HG03342 (cell line): ENCODE data around the gene KRT2.

Experiments
- ATAC-seq: cut with Tn5 transposase; IDR thresholded peaks from one replicate; pipeline ENCODE4 v1.9.1; 2021; ENCODE audit warnings: mild to moderate bottlenecking, moderate library complexity; ENCODE audit not compliant: unreplicated experiment

The KRT2 gene

DNA sequence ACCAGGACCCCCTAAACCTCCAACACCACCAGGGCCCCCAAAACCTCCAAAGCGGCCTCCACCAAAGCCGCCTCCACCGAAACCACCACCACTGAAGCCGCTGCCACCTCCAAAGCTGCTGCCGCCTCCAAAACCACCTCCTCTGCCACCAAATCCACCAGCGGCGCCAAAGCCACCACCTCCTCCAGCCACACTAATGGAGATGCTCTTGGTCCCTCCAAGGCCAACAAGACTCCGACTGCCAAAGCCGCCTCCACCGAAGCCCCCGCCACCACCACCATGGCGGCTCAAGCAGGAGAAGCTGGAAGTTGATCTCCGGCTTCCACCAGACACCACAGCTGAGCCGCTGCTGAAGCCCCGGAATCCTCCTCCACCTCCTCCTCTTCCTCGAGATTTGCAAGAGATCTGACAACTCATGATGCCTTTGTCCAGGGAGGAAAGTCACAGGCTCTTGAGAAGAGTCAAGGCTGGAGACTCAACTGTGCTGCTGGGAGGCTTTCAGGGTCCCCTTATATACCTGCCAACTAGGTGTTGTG is at the start of gene KRT2:
Gene KRT2, minus strand, starts transcription at position 486 of the 536 bp plus-strand sequence. Its CDS starts 69 bp downstream, at position 417.
- ATAC-seq: no peak

DNA sequence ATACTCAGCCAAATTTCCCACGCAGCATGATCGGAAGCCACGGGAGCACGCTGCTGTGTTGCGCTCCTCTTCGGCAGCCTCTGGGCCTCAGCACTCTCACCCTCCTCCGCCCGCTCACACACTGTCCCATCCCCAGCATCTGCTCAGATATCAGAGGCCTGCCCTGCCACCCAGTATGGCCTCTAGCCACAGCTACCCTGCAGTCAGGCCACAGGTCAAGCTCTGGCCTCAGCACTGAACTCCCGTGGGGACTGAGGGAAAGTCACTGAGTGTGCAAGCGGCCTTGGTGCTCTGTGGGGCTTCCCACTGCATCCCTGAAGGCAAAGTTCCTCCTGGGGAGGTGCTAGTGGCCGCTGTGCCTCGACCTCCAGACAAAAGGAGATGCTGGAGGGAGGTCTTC is 49.3 kb upstream of the KRT2 start:
- ATAC-seq: no peak

DNA sequence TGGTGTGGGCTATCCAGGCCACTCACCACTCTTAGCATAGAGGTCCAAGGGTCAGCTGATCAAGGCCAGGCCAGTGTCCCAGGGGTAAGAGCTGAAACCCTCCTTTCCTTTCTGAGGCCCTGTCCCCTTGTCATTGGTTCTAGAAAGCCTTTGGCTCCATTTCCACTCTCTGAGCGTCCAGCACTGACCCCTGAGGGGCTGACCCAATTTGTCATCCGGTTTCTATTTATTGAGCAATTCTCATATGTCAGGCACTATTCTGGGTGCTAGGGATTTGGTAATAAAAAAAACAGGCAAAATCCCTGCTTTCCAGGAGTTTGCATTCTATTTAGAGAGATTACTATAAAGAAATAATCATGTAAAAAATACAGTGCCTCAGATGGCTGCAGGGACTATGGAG is 47.9 kb upstream of the KRT2 start:
- ATAC-seq: no peak

DNA sequence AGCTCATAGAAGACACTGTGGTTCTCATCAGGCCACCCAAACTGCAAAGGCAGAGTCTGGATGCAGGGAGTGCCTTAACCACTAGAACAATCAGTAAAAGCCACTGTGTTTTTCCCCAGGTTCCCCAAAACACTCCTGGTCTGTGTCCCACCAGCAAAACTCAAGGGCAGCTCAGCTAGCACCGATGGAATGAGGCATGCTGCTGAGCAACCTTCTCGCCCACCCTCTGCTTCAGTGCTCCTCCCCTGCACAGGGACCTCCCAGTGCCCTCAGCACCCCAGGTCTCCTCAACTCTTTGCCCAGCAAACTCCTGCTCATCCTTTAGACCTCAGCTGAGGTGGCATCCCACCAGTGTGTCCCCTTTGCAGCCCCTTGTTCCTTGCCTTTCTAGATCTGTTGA is 47.4 kb upstream of the KRT2 start:
- ATAC-seq: no peak

DNA sequence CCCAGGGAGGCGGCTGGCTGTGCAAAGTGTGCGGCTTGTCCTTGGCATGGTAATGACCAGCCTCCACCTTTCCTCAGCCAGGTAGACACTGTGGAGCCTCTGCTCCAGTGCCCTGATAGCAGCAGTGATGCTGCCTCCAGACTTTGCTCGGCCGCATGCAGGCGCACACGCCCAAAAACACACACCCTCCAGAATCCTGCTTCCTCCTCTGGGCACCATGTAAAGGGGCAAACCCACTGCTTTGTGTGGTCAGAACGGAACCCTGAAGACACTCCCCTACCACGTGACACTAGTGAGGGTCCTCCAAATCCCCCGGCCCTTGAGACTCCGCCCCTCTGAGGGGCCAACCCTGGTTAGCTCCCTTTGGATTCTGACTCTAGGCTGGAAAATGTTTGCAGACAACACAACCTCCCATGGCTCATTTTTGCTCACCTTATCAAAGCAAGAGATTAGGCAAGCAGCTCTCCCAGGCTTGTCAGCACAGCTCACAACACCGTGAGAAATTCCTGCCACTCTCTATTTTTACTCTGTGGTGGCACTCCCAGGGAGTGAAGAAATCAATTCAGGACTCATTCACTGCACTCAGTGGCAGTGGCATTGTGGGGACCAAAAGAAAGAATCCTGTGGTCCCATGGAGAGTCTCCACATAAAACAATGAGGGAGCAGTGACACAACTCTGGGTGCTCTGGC is 46.8 kb upstream of the KRT2 start:
- no peak for ATAC-seq

DNA sequence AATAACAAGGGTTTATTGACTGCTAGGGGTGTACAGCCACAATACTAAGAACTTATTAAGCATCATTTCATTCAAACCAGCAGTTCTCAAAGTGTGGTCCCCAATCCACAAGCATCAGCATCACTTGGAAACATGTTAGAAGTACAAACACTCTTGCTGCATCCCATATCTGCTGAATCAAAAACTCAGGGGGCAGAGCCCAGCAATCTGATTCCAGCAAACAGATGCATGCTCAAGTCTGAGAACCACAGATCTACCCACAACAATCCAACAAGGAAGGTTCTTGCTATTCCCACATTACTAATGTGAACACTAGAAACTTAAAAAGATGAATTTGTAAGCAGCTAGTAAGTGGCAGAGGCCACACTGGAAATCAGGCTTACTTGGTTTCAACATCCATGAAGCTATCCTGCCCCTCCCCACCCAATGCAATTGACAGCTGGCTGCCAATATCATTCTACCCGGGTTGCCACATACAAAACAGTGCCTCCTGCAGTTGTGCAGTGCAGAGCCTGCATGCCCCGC is 45.1 kb upstream of the KRT2 start:
- ATAC-seq: no peak

DNA sequence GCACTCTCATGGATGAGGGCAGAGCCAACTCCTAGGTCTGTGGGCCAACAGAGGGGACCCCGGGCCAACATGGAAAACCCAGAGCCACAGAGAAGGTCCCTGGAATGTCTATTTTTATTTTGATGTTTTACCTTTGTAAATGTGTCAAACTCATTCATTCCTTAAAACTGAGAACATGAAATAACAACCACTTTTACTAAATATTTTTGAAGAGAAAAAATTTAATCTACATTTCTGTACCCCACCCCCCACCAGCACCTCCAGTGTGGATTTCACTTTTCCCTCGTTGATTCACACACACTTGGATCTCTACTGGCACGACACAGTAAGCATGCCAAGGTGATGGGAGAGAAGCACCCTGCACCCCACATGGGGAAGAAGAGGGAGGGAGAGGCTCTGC is 44.6 kb upstream of the KRT2 start:
- no peak for ATAC-seq

DNA sequence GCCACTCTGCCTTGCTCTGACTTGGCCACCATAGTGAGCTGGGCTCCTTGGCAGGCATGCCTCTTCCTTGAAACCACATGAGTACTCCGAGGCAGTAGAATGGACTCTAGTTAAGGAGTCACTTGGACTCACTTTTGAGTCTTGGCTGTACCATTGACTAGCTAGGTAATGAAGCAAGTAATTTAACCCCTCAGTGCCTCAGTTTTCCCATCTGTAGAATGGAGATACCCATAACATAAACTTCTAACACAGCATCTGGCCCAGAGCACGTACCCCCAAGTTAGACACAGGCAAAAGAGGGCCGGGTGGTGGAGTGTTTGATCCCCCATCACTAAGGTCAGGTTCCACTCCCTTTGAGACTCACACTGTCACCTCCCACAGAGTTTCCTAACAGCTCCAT is 43.0 kb upstream of the KRT2 start:
- ATAC-seq: no peak

DNA sequence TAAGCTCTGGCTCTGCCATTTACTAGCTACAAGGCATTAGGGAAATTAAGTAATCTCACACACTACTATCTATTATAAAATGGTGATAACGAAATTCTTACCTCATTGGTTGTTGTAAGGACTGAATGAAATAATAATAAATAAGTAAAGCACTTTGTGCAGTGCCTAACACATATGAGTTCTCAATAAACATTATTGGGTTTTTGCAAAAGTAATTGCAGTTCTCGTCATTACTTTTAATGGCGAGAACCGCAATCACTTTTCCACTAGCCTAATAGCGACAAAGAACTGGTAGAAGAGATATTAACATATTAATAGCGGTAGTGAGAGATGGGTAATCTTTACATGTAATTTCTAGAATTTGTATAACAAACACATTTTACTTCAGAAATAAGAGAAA is 42.1 kb upstream of the KRT2 start:
- ATAC-seq: no peak

DNA sequence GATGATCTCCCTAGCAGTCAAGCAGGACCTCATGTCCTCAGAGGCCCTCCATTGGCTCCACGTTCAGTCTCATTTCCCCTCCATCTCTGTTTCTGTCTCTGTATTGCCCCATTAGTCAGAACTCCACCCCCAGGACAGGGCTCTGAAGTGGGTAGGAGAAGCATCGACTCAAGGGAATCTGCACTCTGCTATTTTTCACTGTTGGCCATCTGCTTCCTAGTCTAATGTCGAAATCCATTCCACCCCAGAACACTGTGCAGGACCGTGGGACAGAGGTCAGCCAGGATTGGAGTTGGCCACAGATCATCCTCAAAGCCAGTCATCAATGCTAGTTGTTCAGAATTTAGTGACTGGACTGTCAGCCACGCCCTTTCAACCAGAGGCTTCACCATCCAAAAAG is 41.2 kb upstream of the KRT2 start:
- ATAC-seq: no peak

DNA sequence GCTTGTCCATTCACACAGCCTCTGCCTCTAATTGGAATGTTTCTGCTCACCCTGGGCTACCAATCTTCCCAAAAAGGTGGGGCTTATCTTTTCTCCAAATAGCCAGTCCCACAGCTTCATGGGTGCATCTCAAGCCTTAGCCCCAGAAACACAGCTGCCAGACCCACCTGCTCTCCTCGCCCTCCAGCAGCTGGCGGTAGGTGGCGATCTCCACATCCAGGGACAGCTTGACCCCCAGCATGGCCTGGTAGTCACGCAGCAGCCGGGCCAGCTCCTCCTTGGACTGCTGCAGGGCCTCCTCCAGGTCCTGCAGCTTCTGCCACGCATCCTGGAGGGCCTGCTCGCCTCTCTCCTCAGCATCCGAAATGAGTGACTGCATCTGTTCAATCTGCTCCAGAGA is 40.2 kb upstream of the KRT2 start:
- no peak for ATAC-seq

DNA sequence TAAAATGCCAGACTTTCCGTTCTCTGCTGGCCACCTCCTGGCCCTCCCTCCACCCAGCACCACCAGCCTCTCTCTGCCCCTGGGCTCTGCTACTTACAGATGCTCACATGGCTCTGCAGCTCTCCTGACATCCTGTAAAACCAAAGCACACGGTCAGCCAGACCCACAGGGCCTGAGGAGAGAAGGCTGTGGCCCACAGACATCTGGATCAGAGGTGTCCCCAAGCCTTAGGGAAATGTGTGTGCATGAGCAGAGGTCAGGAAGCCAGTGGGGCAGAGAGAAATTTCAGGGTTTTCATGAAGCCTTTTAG is 39.8 kb upstream of the KRT2 start:
- ATAC-seq: no peak

DNA sequence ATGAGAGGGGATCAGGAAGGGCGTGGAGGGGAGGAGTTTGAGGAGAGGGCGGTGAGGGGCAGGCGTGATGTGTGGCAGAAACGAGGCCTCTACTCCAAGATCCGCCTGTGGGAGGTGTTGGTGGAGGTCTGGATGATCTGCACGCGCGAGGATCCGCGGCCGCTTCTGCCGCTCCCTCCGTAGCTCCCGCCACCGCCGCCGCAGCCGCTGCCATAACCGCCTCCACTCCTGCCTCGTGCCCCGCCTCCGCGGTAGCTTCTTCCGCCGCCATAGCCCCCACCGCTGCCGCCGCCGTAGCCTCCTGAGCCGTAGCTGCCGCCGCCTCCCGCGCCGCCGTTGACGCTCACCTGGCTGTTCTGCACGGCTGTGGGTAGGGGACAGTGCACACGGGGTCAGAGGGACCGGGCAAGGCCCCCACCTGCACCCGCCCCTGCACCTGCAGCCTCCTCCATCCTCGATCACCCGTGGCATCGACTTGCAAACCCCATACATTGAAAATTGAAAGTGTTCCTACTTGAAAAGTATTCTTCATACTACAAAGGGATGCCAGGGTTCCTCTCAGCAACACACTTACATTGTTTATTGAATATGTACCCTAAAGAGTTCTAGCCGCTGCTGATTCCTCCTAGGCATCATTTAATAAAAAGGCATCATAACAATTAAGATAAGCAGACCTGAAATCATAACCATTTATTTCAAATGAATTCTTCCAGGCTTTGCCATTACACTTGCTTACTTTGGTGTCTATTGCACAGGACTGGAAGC is 39.2 kb upstream of the KRT2 start:
- no peak for ATAC-seq

DNA sequence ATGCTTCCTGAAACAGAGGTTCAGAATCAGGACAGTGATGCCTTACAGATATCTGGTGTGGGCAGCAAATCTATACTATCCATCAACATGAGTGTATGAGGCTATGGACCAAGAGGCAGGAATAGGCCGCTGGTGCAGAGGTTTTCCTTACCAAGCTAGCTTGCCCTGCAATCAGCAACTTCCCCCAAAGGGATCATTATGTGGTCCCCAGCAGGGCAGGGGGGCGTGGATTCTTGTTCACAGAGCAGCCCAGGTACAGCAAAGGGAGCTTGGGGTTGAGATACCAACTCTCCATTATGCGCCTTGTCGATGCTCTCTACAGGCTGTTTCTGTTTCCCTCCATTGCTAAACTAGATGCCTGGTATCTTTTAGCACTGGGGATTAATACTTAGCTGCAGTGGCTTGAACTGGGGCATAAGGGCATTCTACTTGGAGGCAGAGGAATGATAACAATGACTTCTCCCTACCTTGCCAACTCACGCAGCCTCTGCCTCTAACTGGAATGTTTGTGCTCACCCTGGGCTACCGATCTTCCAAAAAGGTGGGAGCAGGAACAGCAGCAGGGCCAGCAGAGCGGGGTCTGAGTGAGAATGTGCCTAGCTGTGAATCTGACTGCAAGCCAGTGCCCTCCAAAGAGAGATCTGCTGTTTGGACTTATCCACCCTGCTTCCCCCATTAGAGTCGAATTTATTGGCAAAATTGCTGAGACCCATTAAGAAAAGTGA is 38.5 kb upstream of the KRT2 start:
- no peak for ATAC-seq

DNA sequence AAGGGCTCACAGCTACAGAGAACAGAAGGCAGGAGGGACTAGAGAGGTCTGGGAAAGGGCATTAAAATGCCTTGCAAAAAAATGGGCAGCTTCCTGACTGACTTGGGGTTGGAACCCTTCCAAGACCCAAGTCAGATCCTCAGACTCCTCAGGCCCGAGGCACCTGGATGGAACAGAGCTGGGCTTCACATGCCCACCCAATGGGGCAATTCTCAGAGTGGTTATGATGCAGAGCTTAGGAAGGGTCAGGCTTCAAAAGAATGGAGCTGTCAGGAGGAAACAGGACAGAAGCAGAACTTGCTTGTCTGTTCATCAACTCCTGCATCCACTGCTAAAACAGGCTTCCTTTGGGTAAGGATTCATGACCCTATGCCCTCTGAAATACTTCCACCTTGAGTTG is 37.9 kb upstream of the KRT2 start:
- ATAC-seq: no peak

DNA sequence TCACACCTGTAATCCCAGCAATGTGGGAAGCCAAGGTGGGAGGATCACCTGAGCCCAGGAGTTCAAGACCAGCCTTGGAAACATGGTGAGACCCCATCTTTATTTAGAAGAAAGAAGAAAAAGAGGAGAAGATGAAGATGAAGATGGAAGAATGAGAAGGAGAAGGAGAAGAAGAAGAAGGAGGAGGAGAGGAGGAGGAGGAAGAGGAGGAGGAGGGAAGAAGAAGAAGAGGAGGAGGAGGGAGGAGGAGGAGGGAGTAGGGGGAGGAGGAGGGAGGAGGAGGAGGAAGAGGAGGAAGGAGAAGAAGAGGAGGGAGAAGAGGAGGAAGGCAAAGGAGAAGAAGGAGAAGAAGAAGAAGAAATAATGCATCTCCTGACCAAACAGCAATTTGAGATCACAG is 37.2 kb upstream of the KRT2 start:
- no peak for ATAC-seq

DNA sequence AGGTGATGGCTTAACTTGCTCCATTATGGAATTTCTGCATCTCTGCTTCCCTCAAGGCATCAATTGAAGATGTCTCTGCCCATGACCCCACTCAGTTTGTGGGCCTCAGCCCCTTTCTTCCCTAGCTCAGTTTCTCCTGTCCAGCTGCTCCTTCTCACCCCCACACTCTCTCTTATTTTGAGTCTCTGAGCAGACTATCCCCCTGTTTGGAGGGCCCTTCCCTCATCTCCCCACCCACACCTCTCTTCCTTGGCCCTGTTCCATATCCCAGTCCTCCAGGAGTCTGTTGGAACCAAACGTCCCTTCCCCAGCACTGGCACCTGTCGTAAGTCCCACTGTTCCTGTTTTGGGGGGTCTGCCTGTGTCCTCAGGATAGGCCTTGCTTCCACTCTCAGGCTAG is 36.5 kb upstream of the KRT2 start:
- ATAC-seq: no peak

DNA sequence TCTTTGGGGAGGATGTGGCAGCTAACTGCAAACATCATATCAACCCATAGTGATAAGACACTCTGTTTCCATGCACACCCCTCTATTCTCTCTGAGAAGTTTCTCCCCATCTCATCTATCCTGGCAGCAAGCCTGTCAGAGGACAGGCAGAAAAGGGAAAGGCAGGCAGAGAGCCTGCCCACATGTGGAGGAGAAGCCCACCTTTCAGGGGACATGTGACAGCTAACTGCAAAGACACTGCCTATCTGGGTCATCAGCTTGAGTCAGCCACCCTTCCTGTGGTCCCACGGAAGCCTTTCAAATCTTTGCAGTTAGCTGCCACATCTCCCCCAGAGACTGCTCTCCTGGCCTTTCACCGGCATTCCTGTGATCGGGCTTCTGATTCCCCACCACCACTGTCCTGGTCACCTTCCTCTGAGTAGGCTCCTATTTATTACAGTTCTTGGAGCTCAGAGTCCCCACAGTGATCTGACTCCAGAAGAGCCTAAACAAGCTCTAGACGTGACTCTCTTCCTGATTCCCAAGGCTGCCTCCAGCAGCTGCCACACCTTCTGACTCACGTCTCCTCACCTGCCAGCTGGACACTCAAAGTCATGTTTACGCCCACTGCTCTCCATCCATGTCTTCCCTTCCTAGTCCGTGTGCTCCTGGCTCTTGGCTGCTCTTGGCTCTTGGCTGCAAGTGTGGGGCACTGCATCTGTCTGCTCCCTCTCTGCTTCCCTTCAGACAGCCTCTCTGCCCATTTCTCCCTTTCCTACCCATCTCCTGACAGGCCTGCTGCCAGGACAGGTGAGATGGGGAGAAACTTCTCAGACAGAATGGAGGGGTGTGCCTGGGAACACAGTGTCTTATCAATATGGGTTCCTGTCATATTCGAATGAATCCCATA is 35.7 kb upstream of the KRT2 start:
- no peak for ATAC-seq

DNA sequence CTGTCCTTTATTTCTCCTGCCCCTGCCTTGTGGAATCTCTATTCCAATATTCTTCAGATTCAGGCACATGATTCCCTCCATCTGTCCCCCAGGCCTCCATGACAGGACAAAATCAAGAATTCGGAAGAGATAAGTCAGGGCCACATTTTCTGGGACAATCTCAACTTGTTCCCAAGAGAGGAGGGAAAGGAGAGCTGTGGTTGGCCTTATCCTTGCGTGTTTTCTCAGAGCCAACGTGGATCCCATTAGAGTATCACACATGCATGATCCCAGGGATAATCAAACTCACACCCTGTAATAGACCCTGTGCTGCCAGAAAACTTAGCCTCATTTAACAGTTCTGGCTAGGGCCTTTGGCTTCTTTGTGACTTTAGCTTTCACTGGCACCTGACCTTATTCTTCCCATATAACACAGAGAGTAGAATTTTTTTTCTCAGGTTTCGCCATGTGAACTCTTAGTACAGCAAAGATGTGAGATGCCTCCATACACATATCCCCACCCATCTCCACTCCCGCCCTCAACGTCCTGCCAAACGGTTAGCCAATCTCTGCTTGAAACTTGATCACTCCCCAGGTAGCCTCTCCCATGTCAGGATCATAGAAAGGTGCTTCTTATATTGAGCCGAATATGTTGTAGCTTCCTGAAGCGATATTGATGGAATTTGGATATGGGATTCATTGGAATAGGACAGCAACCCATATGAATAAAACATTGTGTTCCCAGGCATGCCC is 34.9 kb upstream of the KRT2 start:
- no peak for ATAC-seq

DNA sequence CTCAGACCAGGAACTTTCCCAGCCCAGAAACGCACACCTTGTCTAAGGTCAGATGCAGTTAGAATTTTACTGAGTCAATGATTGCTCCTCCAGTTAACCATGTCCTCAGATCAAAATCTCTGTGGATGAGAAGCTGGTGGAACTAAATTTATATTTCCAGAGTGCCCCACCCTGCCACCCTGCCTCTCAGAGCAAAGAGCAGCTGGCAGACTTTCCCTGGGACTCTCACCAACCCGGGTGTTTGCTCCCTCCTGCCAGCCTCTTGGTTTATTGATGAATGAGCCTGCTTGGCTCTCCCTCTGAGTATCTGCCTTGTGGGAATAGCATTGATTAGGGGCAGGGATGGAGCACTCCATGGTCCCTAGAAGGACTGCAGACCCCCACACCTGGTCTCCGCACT is 34.1 kb upstream of the KRT2 start:
- no peak for ATAC-seq
